ENCODE data around the gene GJC2.

DNA sequence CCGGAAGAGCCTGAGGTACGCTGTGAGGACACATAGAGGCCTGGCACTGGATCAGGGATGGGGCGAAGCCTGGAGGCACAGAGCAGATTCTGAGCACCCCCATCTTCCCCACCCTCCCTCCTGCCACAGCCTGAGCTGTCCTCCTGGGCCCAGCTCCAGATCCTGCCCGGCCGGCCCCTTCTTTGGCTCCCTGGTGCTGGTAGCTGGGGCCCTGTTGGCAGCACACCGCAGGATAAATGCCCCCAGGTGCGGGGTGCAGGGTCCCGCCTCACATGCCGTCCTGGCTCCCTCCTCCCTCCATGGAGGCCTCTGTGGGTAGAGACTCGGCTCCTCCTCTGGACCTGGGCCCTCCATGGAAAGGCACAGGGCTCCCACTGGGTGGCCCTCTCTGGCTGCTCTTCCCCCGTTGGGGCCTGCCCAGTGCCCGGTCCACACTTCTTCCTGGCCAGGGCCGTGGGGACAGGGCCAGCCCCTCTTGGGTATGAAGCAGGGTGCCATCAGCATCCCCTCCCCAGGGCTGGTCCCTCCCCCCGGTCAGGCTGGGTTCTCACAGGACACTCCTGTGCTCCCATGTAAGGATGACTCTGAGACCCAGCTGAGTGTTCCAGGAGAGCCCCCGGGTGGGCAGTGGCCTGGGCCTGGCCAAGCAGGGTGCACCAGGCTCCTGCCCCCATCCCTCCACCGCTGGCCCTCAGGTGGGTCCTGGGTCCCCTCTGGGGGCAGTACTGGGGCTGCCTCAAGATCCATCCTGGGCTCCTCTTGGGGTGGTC is 57.0 kb downstream of the GJC2 start:
- no peak for TF ChIP-seq CTCF (IDR thresholded peaks at IDR 0.05)
- no peak for TF ChIP-seq EP300 (IDR thresholded peaks at IDR 0.05; ENCODE audit: borderline replicate concordance in 1 of 2, low read depth in 1 of 2, low read length in 1 of 2)
- TF ChIP-seq SMC3 (IDR thresholded peaks at IDR 0.05; ENCODE audit: low read depth, low read length), result no peak
- TF ChIP-seq CHD2 (IDR thresholded peaks at IDR 0.05; ENCODE audit: low read length, partially characterized antibody), result no peak
- TF ChIP-seq EZH2phosphoT487 (IDR thresholded peaks at IDR 0.05; ENCODE audit: borderline replicate concordance, low read depth), result no peak
- no peak for TF ChIP-seq TAF1 (IDR thresholded peaks at IDR 0.05; ENCODE audit: borderline replicate concordance, low read depth, low read length)
- no peak for TF ChIP-seq MEF2A (IDR thresholded peaks at IDR 0.05; ENCODE audit: borderline replicate concordance, low read depth)
- TF ChIP-seq TCF12 (IDR thresholded peaks at IDR 0.05), result no peak
- TF ChIP-seq NFIC (IDR thresholded peaks at IDR 0.05; ENCODE audit: borderline replicate concordance), result no peak
- TF ChIP-seq, protein P1, sequence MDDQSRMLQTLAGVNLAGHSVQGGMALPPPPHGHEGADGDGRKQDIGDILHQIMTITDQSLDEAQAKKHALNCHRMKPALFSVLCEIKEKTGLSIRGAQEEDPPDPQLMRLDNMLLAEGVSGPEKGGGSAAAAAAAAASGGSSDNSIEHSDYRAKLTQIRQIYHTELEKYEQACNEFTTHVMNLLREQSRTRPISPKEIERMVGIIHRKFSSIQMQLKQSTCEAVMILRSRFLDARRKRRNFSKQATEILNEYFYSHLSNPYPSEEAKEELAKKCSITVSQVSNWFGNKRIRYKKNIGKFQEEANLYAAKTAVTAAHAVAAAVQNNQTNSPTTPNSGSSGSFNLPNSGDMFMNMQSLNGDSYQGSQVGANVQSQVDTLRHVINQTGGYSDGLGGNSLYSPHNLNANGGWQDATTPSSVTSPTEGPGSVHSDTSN (IDR thresholded peaks at IDR 0.05), result no peak
